ENCODE measurements around the gene SLC8A1. TPM values are rescaled to one million over a fixed set of nuclear protein-coding genes. Genes with fewer than 3 reads are reported as not detected.

The SLC8A1 gene
- total RNA-seq, 1 experiment from 2014 or later, result 0.43 TPM

DNA sequence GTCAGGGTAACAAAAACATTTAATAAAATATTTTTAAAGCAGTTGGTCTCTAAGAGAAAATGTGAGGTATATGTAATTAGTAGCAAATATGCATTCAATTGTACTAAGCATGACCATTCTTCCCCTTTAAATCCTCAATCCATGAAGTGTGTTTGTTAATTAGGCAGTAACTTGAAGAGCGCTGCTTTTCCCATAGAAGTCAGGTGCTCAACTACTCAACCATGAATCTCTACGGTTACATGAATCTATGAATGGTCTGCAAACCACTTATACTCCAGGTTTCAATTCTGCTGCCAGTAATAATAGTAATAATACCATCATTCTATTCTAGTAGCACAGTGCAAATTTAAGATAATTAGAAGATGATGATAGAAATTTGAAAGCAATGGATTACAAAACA lies 55.8 kb downstream of the SLC8A1 start:
- H3K27me3 Mint-ChIP-seq (ENCODE audit: insufficient read depth, unreplicated experiment), result peaks cover 2% of the 10 kb centered on the region
- DNase-seq, result no peak
- intact Hi-C loops (cut with micrococcal nuclease; ENCODE audit: unreplicated experiment), result no loop called here
- POLR2A ChIA-PET, result no interaction called here
- CTCF ChIA-PET, result no interaction called here
- no peaks in the 10 kb centered on the region; the same call in 1 of the 2 replicates for H3K4me1 ChIP-seq
- no peaks in the 10 kb centered on the region for H3K4me1 Mint-ChIP-seq (ENCODE audit: low read depth, unreplicated experiment)
- H3K27ac Mint-ChIP-seq (ENCODE audit: unreplicated experiment), result no peak overlapping the region
- no peaks in the 10 kb centered on the region for H3K27me3 ChIP-seq (replicated peaks; ENCODE audit: control insufficient read depth, insufficient read depth, low read length)
- H3K9me3 ChIP-seq, result no peaks in the 10 kb centered on the region
- no peaks in the 10 kb centered on the region for H3K36me3 ChIP-seq (ENCODE audit: control insufficient read depth, insufficient read depth, low read length)
- no peaks in the 10 kb centered on the region for H3K36me3 Mint-ChIP-seq (ENCODE audit: insufficient read depth, unreplicated experiment)
- H3K4me3 ChIP-seq (ENCODE audit: low read depth, low read length), result no peak overlapping the region
- no peak overlapping the region for H3K4me3 Mint-ChIP-seq (ENCODE audit: unreplicated experiment)
- no peak for TF ChIP-seq CTCF (IDR thresholded peaks at IDR 0.05; ENCODE audit: insufficient read depth in 1 of 2, low read depth in 1 of 2, low read length in 1 of 2, severe bottlenecking in 1 of 2, unreplicated experiment in 1 of 2)
- no peaks in the 10 kb centered on the region for H3K9me3 Mint-ChIP-seq (ENCODE audit: unreplicated experiment)
- no TSS peak for BruUV-seq (replicated peaks)

- intact Hi-C loops (cut with micrococcal nuclease; ENCODE audit: unreplicated experiment), result no loop called here
- no peak overlapping the region for H3K27ac Mint-ChIP-seq (ENCODE audit: unreplicated experiment)
- no peak for DNase-seq
Measured at GRCh38 chr2:40395169-40396073, 56.5 kb downstream of the SLC8A1 start.

GRCh38 chr2:40394597-40394996 lies 57.3 kb downstream of the SLC8A1 start:
- TF ChIP-seq CTCF (IDR thresholded peaks at IDR 0.05; ENCODE audit: insufficient read depth in 1 of 2, low read depth in 1 of 2, low read length in 1 of 2, severe bottlenecking in 1 of 2, unreplicated experiment in 1 of 2), result no peak
- H3K4me1 Mint-ChIP-seq (ENCODE audit: low read depth, unreplicated experiment), result no peaks in the 10 kb centered on the region
- H3K27me3 Mint-ChIP-seq (ENCODE audit: insufficient read depth, unreplicated experiment), result peaks cover 2% of the 10 kb centered on the region
- no peak overlapping the region for H3K4me3 Mint-ChIP-seq (ENCODE audit: unreplicated experiment)
- H3K9me3 ChIP-seq, result no peaks in the 10 kb centered on the region
- no TSS peak for BruUV-seq (replicated peaks)
- ChIA-PET POLR2A (no interaction called here), CTCF (no interaction called here)
- H3K9me3 Mint-ChIP-seq (ENCODE audit: unreplicated experiment), result no peaks in the 10 kb centered on the region
- no peak for DNase-seq
- no peaks in the 10 kb centered on the region for H3K36me3 Mint-ChIP-seq (ENCODE audit: insufficient read depth, unreplicated experiment)
- no peaks in the 10 kb centered on the region for H3K27me3 ChIP-seq (replicated peaks; ENCODE audit: control insufficient read depth, insufficient read depth, low read length)
- H3K4me1 ChIP-seq, result no peaks in the 10 kb centered on the region; the same call in 1 of the 2 replicates
- intact Hi-C loops (cut with micrococcal nuclease; ENCODE audit: unreplicated experiment), result no loop called here
- H3K36me3 ChIP-seq (ENCODE audit: control insufficient read depth, insufficient read depth, low read length), result no peaks in the 10 kb centered on the region
- no peak overlapping the region for H3K4me3 ChIP-seq (ENCODE audit: low read depth, low read length)
- H3K27ac Mint-ChIP-seq (ENCODE audit: unreplicated experiment), result no peak overlapping the region

More at GRCh38 chr2:40395169-40396073, 56.5 kb downstream of the SLC8A1 start:
- H3K27me3 Mint-ChIP-seq (ENCODE audit: insufficient read depth, unreplicated experiment), result peaks cover 2% of the 10 kb centered on the region
- Histone ChIP-seq H3K9me3 (no peaks in the 10 kb centered on the region), H3K27me3 (replicated peaks; ENCODE audit: control insufficient read depth, insufficient read depth, low read length) (no peaks in the 10 kb centered on the region), H3K36me3 (ENCODE audit: control insufficient read depth, insufficient read depth, low read length) (no peaks in the 10 kb centered on the region), H3K4me3 (ENCODE audit: low read depth, low read length) (no peak overlapping the region), H3K4me1 (no peaks in the 10 kb centered on the region; the same call in 1 of the 2 replicates)
- H3K36me3 Mint-ChIP-seq (ENCODE audit: insufficient read depth, unreplicated experiment), result no peaks in the 10 kb centered on the region
- H3K4me3 Mint-ChIP-seq (ENCODE audit: unreplicated experiment), result no peak overlapping the region
- no peak for TF ChIP-seq CTCF (IDR thresholded peaks at IDR 0.05; ENCODE audit: insufficient read depth in 1 of 2, low read depth in 1 of 2, low read length in 1 of 2, severe bottlenecking in 1 of 2, unreplicated experiment in 1 of 2)
- CTCF ChIA-PET, result no interaction called here
- BruUV-seq (replicated peaks), result no TSS peak
- no peaks in the 10 kb centered on the region for H3K4me1 Mint-ChIP-seq (ENCODE audit: low read depth, unreplicated experiment)
- POLR2A ChIA-PET, result no interaction called here
- H3K9me3 Mint-ChIP-seq (ENCODE audit: unreplicated experiment), result no peaks in the 10 kb centered on the region

All from Caco-2 (cell line).